ENCODE measurements around the gene PCBD1.

The PCBD1 gene

DNA sequence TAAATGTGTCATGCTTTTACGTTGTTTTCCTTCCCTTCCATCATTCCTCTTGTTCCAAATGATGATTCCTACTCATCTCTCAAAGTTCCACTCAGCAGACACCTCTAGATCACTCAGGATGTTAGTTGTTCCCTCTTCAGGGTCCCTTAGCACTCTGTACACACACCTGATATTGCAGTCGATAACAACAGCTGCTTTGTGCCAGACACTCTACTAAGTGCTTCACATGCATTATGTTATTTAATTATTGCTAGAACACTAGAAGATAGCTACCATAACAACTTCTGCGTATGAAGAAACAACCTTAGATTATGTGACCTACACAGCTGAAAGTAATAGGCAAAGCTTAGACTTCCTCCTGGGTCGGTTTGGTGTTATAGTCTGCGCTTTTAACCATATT is 29.6 kb downstream of the PCBD1 start:
- Histone ChIP-seq H3K27ac (ENCODE audit: low read length) (no peak overlapping the region), H3K27me3 (ENCODE audit: low read depth, low read length) (no peaks in the 10 kb centered on the region), H3K36me3 (replicated peaks; ENCODE audit: low read depth, low read length) (no peaks in the 10 kb centered on the region), H4K20me1 (ENCODE audit: insufficient read depth, low read length) (no peaks in the 10 kb centered on the region), H3K4me1 (ENCODE audit: low read length) (no peaks in the 10 kb centered on the region), H3K9ac (ENCODE audit: low read length) (no peak overlapping the region), H3K79me2 (ENCODE audit: low read length) (no peaks in the 10 kb centered on the region), H3K4me3 (ENCODE audit: low read length) (no peak overlapping the region), H3K9me3 (ENCODE audit: insufficient read depth, low read length) (no peaks in the 10 kb centered on the region), H2AFZ (ENCODE audit: low read depth, low read length) (no peak overlapping the region), H3K4me2 (ENCODE audit: low read length) (no peak overlapping the region)
- no peak for TF ChIP-seq EZH2phosphoT487 (IDR thresholded peaks at IDR 0.05; ENCODE audit: low read depth)
- TF ChIP-seq CTCF (IDR thresholded peaks at IDR 0.05; ENCODE audit: low read depth, low read length), result no peak

DNA sequence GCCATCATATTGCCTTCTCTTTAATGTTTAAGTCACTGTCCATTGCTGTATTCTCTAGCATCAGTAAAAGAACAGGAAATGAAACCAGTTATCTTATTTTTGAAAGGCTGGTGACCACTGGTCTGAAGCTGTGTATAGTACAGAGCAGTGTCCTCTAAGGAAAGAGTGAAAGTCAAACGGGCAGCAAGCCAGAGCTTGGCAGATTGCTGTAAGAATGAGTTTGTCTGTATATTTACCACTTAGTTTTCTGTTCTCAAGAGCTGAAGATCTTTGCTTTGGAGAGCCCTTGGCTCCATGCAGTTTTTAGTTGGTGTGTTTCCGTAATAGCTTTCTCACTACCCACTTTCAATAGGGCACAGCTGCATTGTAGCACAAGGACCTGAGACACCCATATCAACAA is 31.9 kb downstream of the PCBD1 start:
- Histone ChIP-seq H3K4me3 (ENCODE audit: low read length) (no peak overlapping the region), H3K4me2 (ENCODE audit: low read length) (no peak overlapping the region), H2AFZ (ENCODE audit: low read depth, low read length) (no peak overlapping the region), H3K79me2 (ENCODE audit: low read length) (no peaks in the 10 kb centered on the region), H3K9me3 (ENCODE audit: insufficient read depth, low read length) (no peaks in the 10 kb centered on the region), H3K27ac (ENCODE audit: low read length) (no peak overlapping the region), H3K36me3 (replicated peaks; ENCODE audit: low read depth, low read length) (no peaks in the 10 kb centered on the region), H3K9ac (ENCODE audit: low read length) (no peak overlapping the region), H3K27me3 (ENCODE audit: low read depth, low read length) (no peaks in the 10 kb centered on the region), H3K4me1 (ENCODE audit: low read length) (no peaks in the 10 kb centered on the region), H4K20me1 (ENCODE audit: insufficient read depth, low read length) (no peaks in the 10 kb centered on the region)
- TF ChIP-seq CTCF (IDR thresholded peaks at IDR 0.05; ENCODE audit: low read depth, low read length) (no peak), EZH2phosphoT487 (IDR thresholded peaks at IDR 0.05; ENCODE audit: low read depth) (no peak)

- Histone ChIP-seq H3K27me3 (ENCODE audit: low read depth, low read length) (no peaks in the 10 kb centered on the region), H3K79me2 (ENCODE audit: low read length) (no peaks in the 10 kb centered on the region), H3K9me3 (ENCODE audit: insufficient read depth, low read length) (no peaks in the 10 kb centered on the region), H3K9ac (ENCODE audit: low read length) (no peak overlapping the region), H4K20me1 (ENCODE audit: insufficient read depth, low read length) (no peaks in the 10 kb centered on the region), H3K4me1 (ENCODE audit: low read length) (no peaks in the 10 kb centered on the region), H3K36me3 (replicated peaks; ENCODE audit: low read depth, low read length) (no peaks in the 10 kb centered on the region), H3K4me2 (ENCODE audit: low read length) (no peak overlapping the region), H3K27ac (ENCODE audit: low read length) (no peak overlapping the region), H2AFZ (ENCODE audit: low read depth, low read length) (no peak overlapping the region), H3K4me3 (ENCODE audit: low read length) (no peak overlapping the region)
- TF ChIP-seq EZH2phosphoT487 (IDR thresholded peaks at IDR 0.05; ENCODE audit: low read depth) (no peak), CTCF (IDR thresholded peaks at IDR 0.05; ENCODE audit: low read depth, low read length) (no peak)
Measured at GRCh38 chr10:70853457-70853856, 34.9 kb downstream of the PCBD1 start.

DNA sequence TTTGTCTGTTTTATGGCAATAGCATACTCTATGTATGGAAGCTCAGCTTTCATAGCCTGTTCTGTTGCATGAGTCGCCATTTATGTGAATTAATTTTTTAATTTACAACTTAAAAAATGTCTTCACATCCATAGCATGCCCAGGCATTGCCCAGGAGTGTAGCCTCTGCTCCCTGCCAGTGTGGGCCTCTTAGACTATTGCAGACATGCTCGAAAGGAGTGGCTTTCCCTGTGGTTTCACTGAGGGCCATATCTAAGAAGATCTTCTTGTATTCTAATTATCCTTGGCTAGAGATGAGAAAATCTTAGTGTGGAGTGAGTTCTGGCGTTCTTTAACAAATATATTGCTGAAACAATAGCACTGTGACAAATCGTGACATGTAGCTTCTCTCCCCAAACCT is 35.3 kb downstream of the PCBD1 start:
- Histone ChIP-seq H3K4me1 (ENCODE audit: low read length) (no peaks in the 10 kb centered on the region), H2AFZ (ENCODE audit: low read depth, low read length) (no peak overlapping the region), H3K36me3 (replicated peaks; ENCODE audit: low read depth, low read length) (no peaks in the 10 kb centered on the region), H3K9me3 (ENCODE audit: insufficient read depth, low read length) (no peaks in the 10 kb centered on the region), H3K4me3 (ENCODE audit: low read length) (no peak overlapping the region), H3K79me2 (ENCODE audit: low read length) (no peaks in the 10 kb centered on the region), H3K9ac (ENCODE audit: low read length) (no peak overlapping the region), H3K27ac (ENCODE audit: low read length) (no peak overlapping the region), H4K20me1 (ENCODE audit: insufficient read depth, low read length) (no peaks in the 10 kb centered on the region), H3K27me3 (ENCODE audit: low read depth, low read length) (no peaks in the 10 kb centered on the region), H3K4me2 (ENCODE audit: low read length) (no peak overlapping the region)
- TF ChIP-seq CTCF (IDR thresholded peaks at IDR 0.05; ENCODE audit: low read depth, low read length), result no peak
- TF ChIP-seq EZH2phosphoT487 (IDR thresholded peaks at IDR 0.05; ENCODE audit: low read depth), result no peak
